ENCODE measurements around the gene PUDP.

DNA sequence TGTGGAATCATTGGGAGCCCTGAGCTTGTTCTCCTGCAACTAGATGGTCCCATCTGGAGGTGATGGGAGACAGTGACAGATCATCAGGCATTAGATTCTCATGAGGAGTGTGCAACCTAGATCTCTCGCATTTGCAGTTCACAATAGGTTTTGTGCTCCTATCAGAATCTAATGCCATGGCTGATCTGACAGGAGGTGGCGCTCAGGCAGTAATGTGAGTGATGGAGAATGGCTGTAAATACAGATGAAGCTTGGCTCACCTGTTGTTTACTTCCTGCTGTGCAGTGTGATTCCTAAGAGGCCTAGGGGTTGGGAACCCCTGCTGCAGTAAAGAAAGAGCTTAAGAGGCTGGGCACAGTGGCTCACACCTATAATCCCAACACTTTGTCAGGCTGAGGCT, 42.2 kb upstream of the PUDP start:
- TF ChIP-seq EZH2 (IDR thresholded peaks at IDR 0.05; ENCODE audit: insufficient read depth, poor library complexity, severe bottlenecking) (no peak), EZH2phosphoT487 (IDR thresholded peaks at IDR 0.05; ENCODE audit: insufficient read depth, low read depth) (no peak)
